IPS DF 4.7 (cell line): ENCODE results near the gene BTNL2.
"Not testable (repeated sequence)": the region's sequence is repeated elsewhere in the genome, so short reads cannot be mapped to it uniquely, and the experiment has no call there.

ENCODE experiments used
- DNase-seq: peaks from one replicate; pipeline ENCODE4 v3.0.0-alpha.2; 2013; ENCODE audit warnings: low spot score; ENCODE audit errors: extremely low read depth

The BTNL2 gene

DNA sequence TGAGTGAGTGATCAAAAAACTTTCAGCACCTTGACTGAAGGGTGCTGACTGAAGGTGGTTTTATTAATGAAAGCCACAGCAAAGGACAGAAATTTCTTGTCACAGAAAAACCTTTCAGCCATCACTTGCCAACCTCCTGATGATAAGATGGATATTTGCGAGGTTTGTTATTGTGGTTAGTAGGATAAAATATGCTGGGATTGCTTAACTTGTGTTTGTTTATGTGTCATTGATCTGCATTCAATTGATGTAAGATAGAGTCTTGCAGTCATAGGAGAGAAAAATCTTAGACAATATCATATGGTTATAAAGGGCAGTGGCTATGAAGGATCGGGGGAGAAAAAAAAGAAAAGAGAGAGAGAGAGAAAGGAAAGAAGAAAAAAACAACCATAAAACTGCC is 36.5 kb downstream of the BTNL2 start:
- no peak for DNase-seq

- no peak for DNase-seq
These were observed 37.3 kb downstream of the BTNL2 start for GRCh38 chr6:32369660-32370059.

DNA sequence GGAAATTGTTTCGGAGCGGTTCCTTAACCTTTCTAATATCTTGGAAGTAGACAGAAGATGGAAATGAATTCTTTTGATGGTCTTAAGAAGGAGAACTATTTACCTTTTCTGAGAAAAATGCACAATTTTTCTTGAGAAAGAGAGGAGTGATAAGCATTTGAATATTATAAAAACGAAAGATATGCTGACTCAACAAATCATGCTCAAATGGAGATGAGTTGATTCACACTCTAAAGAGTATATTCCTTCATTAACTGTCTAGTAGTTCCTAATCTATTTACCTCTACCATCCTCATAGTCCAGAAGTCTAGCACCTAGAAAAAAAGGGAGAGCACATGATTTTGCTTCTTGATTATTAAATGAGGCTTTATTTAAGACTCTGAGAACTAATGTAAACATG is 39.3 kb downstream of the BTNL2 start:
- no peak for DNase-seq

DNA sequence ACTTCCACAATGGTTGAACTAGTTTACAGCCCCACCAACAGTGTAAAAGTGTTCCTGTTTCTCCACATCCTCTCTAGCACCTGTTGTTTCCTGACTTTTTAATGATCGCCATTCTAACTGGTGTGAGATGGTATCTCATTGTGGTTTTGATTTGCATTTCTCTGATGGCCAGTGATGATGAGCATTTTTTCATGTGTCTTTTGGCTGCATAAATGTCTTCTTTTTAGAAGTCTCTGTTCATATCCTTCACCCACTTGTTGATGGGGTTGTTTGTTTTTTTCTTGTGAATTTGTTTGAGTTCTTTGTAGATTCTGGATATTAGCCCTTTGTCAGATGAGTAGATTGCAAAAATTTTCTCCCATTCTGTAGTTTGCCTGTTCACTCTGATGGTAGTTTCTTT is 47.8 kb downstream of the BTNL2 start:
- DNase-seq = not testable (repeated sequence)

GRCh38 chr6:32358548-32358947 is 48.4 kb downstream of the BTNL2 start:
- DNase-seq = not testable (repeated sequence)

DNA sequence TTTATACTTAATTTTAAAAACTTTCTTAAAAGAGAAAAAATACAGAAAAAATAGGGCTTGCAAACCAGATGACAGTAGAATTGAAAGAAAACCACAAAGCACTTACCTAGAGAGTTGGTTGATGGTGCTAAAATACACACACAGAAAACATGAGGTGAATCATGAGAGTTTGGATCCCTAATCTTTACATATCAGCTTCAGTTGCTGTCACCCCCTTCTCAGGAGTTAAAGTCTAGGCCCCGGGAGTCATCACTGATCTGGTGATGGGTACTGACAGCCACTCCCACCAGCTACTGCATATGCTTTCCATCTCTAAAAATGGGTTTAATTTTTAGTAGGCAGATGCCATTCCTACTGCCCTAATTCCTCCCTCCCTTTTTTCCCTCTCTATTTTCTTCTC is 52.0 kb downstream of the BTNL2 start:
- no peak for DNase-seq

- no peak for DNase-seq
These were observed 53.6 kb downstream of the BTNL2 start for GRCh38 chr6:32353348-32353747.
